ENCODE results near the gene UBE4A. TPM values are rescaled to one million over a fixed set of nuclear protein-coding genes. Genes with fewer than 3 reads are reported as not detected.

The UBE4A gene
- total and polyA plus RNA-seq, 2 of the 4 experiments (the other 2 are of a cell fraction), result 15.2 to 69.7 TPM

- Histone ChIP-seq H3K14ac (replicated peaks; ENCODE audit: low read depth, low read length) (no peak overlapping the region), H4K5ac (ENCODE audit: low read depth, low read length) (no peak overlapping the region), H3K9me1 (ENCODE audit: insufficient read depth, low read length) (no peaks in the 10 kb centered on the region; the same call in 1 of the 2 replicates), H2BK20ac (ENCODE audit: low read depth, low read length) (no peak overlapping the region), H3K4ac (ENCODE audit: low read depth, low read length) (no peak overlapping the region), H4K91ac (ENCODE audit: insufficient read depth, low read depth, low read length) (no peak overlapping the region), H2BK5ac (ENCODE audit: low read depth, low read length, poor library complexity, severe bottlenecking) (no peak overlapping the region), H3K9me3 (ENCODE audit: control insufficient read depth, insufficient read depth, low read length) (no peaks in the 10 kb centered on the region), H2AFZ (replicated peaks; ENCODE audit: low read length, poor library complexity) (no peak overlapping the region), H3K36me3 (ENCODE audit: control insufficient read depth, insufficient read depth, low read length) (peaks cover 17% of the 10 kb centered on the region), H4K20me1 (ENCODE audit: insufficient read depth, low read length) (peaks cover 10% of the 10 kb centered on the region; the same call in 1 of the 2 replicates), H3K27ac (ENCODE audit: insufficient read depth, low read length) (no peak overlapping the region), H2AK9ac (replicated peaks; ENCODE audit: low read depth, low read length, poor library complexity) (no peak overlapping the region), H3K56ac (ENCODE audit: extremely low read depth, insufficient read depth, low read length) (no peak overlapping the region), H3K4me3 (ENCODE audit: insufficient read depth, low read depth, low read length) (no peak overlapping the region), H3K23ac (ENCODE audit: low read depth, low read length) (no peak overlapping the region), H3K9ac (ENCODE audit: low read depth, low read length) (no peak overlapping the region), H3K18ac (ENCODE audit: low read depth, low read length) (no peak overlapping the region), H4K8ac (ENCODE audit: low read depth in 2 of 2, low read length in 2 of 2) (no peak overlapping the region), H3K79me1 (ENCODE audit: low read depth in 1 of 2, low read length in 2 of 2) (peaks cover 34 to 44% of the 10 kb centered on the region in 2 experiments), H3K4me2 (ENCODE audit: low read depth, low read length) (no peak overlapping the region), H3K27me3 (ENCODE audit: control insufficient read depth, insufficient read depth, low read length) (no peaks in the 10 kb centered on the region), H2BK120ac (ENCODE audit: low read depth, low read length) (no peak overlapping the region), H2AK5ac (ENCODE audit: low read depth, low read length) (no peak overlapping the region), H2BK15ac (ENCODE audit: low read depth, low read length) (no peak overlapping the region), H3K4me1 (ENCODE audit: control insufficient read depth, insufficient read depth, low read length) (peaks cover 2% of the 10 kb centered on the region; the same call in 1 of the 2 replicates)
- ChIA-PET POLR2A (ENCODE audit: unreplicated experiment) (no interaction called here), CTCF (interaction anchor here (0.6 kb wide), 2 partner anchors 40 to 1714 kb away, joined by 5 read pairs; no protein-coding TSS in a partner anchor)
- DNase-seq, result no peak
- dilution Hi-C loops (cut with HindIII; ENCODE audit: low sequenced_read_pairs, unreplicated experiment), result no loop called here
- no peak for ATAC-seq (ENCODE audit: low read depth)
- 100% methylated on average over 1 of the region's 7 CpGs; no CpG with 5 or more reads in 1 of the 2 experiments for WGBS, 2 experiments (ENCODE audit: extremely low coverage in 2 of 2, insufficient read length in 1 of 2)
- in situ Hi-C loops (cut with MboI; ENCODE audit: low sequenced_read_pairs), result no loop called here
- BruUV-seq (replicated peaks), result no TSS peak
- intact Hi-C loops (cut with micrococcal nuclease), result no loop called here
- TF ChIP-seq SMC3 (IDR thresholded peaks at IDR 0.05; ENCODE audit: low read depth, low read length) (no peak), RFX5 (IDR thresholded peaks at IDR 0.05; ENCODE audit: low read depth, low read length) (no peak), MAZ (IDR thresholded peaks at IDR 0.05; ENCODE audit: borderline replicate concordance, low read depth, low read length) (no peak), RCOR1 (IDR thresholded peaks at IDR 0.05; ENCODE audit: insufficient replicate concordance, low read length) (no peak), MXI1 (IDR thresholded peaks at IDR 0.05; ENCODE audit: borderline replicate concordance, low read depth, low read length) (no peak), MAFK (IDR thresholded peaks at IDR 0.05; ENCODE audit: low read depth, low read length) (no peak), CHD1 (IDR thresholded peaks at IDR 0.05; ENCODE audit: low read depth, low read length) (no peak), ELK1 (IDR thresholded peaks at IDR 0.05; ENCODE audit: borderline replicate concordance, low read depth, low read length) (no peak), USF2 (IDR thresholded peaks at IDR 0.05; ENCODE audit: low read depth, low read length) (no peak), BHLHE40 (IDR thresholded peaks at IDR 0.05; ENCODE audit: low read depth, low read length) (no peak), CEBPB (IDR thresholded peaks at IDR 0.05; ENCODE audit: low read depth, low read length) (no peak), FOS (IDR thresholded peaks at IDR 0.05; ENCODE audit: low read depth, low read length) (no peak), CTCF (conservative IDR thresholded peaks at IDR 0.05; ENCODE audit: low read depth, low read length) (no peak), POLR2A (IDR thresholded peaks at IDR 0.05; ENCODE audit: low read depth, low read length) (no peak), RAD21 (IDR thresholded peaks at IDR 0.05; ENCODE audit: low read length) (no peak), NFE2L2 (IDR thresholded peaks at IDR 0.05; ENCODE audit: low read depth, low read length) (no peak)
These were observed 50.8 kb downstream of the UBE4A start for GRCh38 chr11:118410055-118410745.
